ENCODE results near the gene RNASEH2A. TPM values are rescaled to one million over a fixed set of nuclear protein-coding genes. Genes with fewer than 3 reads are reported as not detected.

RNASEH2A gene
- total RNA-seq, 1 donor from 2014 or later = 16.7 TPM

DNA sequence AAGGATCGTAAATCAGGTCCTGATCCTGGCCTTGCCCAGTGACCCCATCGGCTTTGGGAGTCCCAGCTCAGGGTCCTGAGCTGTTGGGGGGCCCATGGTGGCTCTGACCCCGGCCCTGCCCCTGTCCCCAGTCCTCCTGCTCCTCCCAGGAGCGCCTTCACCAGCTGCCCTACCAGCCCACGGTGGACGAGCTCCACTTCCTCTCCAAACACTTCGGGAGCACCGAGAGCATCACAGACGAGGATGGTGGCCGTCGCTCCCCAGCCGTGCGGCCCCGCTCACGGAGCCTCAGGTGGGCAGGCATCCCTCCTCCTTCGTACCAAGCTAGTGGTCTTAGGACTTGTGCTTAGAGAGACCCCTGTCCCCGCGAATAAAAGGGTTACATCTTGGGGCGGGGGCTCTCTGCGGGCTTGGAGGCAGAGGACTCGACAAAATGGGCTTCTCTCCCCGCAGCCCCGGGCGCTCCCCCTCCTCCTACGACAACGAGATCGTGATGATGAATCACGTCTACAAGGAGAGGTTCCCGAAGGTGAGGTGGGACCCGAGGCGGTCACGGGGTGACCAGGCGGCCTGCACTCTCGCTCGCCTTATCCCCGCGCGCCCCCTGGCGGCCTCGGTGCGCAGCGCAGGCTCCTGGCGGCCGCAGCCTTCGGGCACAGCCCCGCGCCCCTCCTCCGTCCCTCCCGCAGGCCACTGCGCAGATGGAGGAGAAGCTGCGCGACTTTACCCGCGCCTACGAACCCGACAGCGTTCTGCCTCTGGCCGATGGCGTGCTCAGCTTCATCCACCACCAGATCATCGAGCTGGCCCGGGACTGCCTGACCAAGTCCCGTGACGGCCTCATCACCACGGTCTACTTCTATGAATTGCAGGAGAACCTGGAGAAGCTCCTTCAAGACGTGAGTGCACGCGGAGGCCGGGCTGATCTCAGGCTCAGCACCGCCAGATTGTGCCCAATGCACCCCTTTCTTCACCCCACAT is 41.1 kb downstream of the RNASEH2A start:
- Mint-ChIP-seq H3K27ac (ENCODE audit: unreplicated experiment) (no peak overlapping the region), H3K4me3 (ENCODE audit: unreplicated experiment) (peak overlapping the region; percentile 46), H3K4me1 (ENCODE audit: low read depth, unreplicated experiment) (peaks cover 16% of the 10 kb centered on the region), H3K9me3 (ENCODE audit: unreplicated experiment) (peaks cover 9% of the 10 kb centered on the region), H3K27me3 (ENCODE audit: unreplicated experiment) (peaks cover 5% of the 10 kb centered on the region), H3K36me3 (ENCODE audit: unreplicated experiment) (no peaks in the 10 kb centered on the region)
- TF ChIP-seq CTCF (IDR thresholded peaks at IDR 0.05; ENCODE audit: partially characterized antibody, unreplicated experiment) = peak; percentile 99
- DNase-seq = peak; percentile 97

DNA sequence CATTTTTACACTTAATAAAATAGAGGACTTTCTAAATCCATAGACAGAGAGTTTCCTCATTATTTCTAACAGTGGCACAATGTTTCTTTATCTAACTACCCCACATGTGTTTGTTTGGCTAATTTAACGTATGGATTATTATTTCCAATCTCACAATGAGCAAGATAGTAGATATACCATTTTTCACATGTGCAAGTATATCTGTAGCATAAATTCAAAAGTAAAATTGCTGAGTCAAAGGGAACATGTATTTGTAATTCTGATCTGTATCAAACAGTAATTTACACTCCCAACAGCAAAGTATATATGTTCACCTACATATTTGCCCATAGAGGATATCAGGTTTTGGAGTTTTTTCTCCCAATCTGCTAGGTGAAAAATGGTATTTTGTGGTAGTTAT is 50.3 kb downstream of the RNASEH2A start:
- Mint-ChIP-seq H3K4me3 (ENCODE audit: unreplicated experiment) (no peak overlapping the region), H3K36me3 (ENCODE audit: unreplicated experiment) (peaks cover 20% of the 10 kb centered on the region), H3K4me1 (ENCODE audit: low read depth, unreplicated experiment) (no peaks in the 10 kb centered on the region), H3K27ac (ENCODE audit: unreplicated experiment) (no peak overlapping the region), H3K27me3 (ENCODE audit: unreplicated experiment) (peaks cover 4% of the 10 kb centered on the region), H3K9me3 (ENCODE audit: unreplicated experiment) (peaks cover 4% of the 10 kb centered on the region)
- TF ChIP-seq CTCF (IDR thresholded peaks at IDR 0.05; ENCODE audit: partially characterized antibody, unreplicated experiment) = no peak
- DNase-seq = no peak

DNA sequence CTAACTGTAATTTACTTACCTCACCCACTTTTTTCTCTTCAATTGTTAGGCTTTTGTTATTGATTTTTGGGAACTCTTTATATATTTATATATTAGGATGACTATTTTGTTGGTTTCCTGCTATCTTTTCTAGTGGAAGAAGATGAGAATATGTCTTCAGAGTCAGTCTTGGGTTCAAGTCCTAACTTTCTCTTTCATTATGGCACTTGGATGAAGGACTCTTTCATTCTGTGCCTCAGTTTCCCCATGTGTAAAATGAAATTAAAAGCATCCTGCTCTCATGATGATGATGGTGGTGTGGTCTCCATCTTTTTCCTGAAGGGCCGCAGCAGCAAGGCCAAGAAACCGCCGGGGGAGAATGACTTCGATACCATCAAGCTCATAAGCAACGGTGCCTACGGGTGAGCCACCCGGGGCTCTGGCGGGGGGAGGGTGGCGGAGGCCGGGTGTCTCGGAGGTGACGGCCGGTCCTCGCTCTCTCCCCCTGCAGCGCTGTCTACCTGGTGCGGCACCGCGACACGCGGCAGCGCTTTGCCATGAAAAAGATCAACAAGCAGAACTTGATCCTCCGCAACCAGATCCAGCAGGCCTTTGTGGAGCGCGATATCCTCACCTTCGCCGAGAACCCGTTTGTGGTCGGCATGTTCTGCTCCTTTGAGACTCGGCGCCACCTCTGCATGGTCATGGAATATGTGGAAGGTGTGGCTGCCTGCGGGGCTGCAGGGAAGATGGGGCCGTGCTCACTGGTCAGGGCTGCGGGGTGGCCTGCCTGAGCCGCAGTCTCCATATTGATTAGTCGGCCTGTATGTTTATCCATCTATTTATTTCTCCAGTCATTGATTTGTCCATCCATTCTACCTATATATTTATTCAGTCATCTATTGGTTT is 51.9 kb downstream of the RNASEH2A start:
- peaks cover 20% of the 10 kb centered on the region for H3K36me3 Mint-ChIP-seq (ENCODE audit: unreplicated experiment)
- no peak for TF ChIP-seq CTCF (IDR thresholded peaks at IDR 0.05; ENCODE audit: partially characterized antibody, unreplicated experiment)

DNA sequence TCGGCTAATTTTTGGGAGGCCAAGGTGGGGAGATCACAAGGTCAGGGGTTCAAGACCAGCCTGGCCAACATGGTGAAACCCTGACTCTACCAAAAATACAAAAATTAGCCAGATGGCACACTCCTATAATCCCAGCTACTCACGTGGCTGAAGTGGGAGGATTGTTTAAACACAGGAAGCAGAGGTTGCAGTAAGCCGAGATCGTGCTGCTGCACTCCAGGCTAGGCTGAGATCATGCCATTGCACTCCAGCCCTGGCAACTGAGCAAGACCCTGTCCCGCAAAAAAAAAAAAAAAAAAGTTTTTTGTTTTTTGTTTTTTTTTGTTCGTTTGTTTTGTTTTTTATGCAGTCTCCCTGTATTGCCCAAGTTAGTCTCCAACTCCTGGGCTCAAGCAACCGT is 53.2 kb downstream of the RNASEH2A start:
- TF ChIP-seq CTCF (IDR thresholded peaks at IDR 0.05; ENCODE audit: partially characterized antibody, unreplicated experiment) = no peak
- H3K9me3 Mint-ChIP-seq (ENCODE audit: unreplicated experiment) = peaks cover 4% of the 10 kb centered on the region
- no peaks in the 10 kb centered on the region for H3K4me1 Mint-ChIP-seq (ENCODE audit: low read depth, unreplicated experiment)
- no peak for DNase-seq
- no peak overlapping the region for H3K4me3 Mint-ChIP-seq (ENCODE audit: unreplicated experiment)
- H3K36me3 Mint-ChIP-seq (ENCODE audit: unreplicated experiment) = peaks cover 19% of the 10 kb centered on the region
- H3K27ac Mint-ChIP-seq (ENCODE audit: unreplicated experiment) = no peak overlapping the region
- H3K27me3 Mint-ChIP-seq (ENCODE audit: unreplicated experiment) = peaks cover 4% of the 10 kb centered on the region

More for the DNA sequence above, 51.9 kb downstream of the RNASEH2A start:
- no peaks in the 10 kb centered on the region for H3K4me1 Mint-ChIP-seq (ENCODE audit: low read depth, unreplicated experiment)
- H3K4me3 Mint-ChIP-seq (ENCODE audit: unreplicated experiment) = no peak overlapping the region
- DNase-seq = no peak
- H3K9me3 Mint-ChIP-seq (ENCODE audit: unreplicated experiment) = peaks cover 4% of the 10 kb centered on the region
- no peak overlapping the region for H3K27ac Mint-ChIP-seq (ENCODE audit: unreplicated experiment)
- peaks cover 4% of the 10 kb centered on the region for H3K27me3 Mint-ChIP-seq (ENCODE audit: unreplicated experiment)

Small RNAs within 50 kb of the gene (microRNA-seq; reads per million reads assigned to microRNA genes)
- not detected for gene MIR5684 (ENCODE audit: unreplicated experiment)
- 10.6 reads per million, percentile 51 among the genes with 10 or more reads in this experiment for gene MIR6794 (ENCODE audit: unreplicated experiment)

Other genes starting within 250 kb of the RNASEH2A start
- 8.0 TPM for gene ZNF490, start 195.8 kb upstream of the RNASEH2A start, total RNA-seq (ENCODE audit: unreplicated experiment)
- gene ZNF791, start 195.7 kb upstream of the RNASEH2A start, total RNA-seq (ENCODE audit: unreplicated experiment) = 27.6 TPM
- 72.2 TPM for gene MAN2B1, start 139.8 kb upstream of the RNASEH2A start, total RNA-seq (ENCODE audit: unreplicated experiment)
- 16.3 TPM for gene WDR83, start 139.8 kb upstream of the RNASEH2A start, total RNA-seq (ENCODE audit: unreplicated experiment)
- gene DHPS, start 124.7 kb upstream of the RNASEH2A start, total RNA-seq (ENCODE audit: unreplicated experiment) = 116 TPM
- gene GNG14, start 118.6 kb upstream of the RNASEH2A start, total RNA-seq (ENCODE audit: unreplicated experiment) = not detected
- 7.4 TPM for gene FBXW9, start 110.0 kb upstream of the RNASEH2A start, total RNA-seq (ENCODE audit: unreplicated experiment)
- gene TNPO2, start 82.7 kb upstream of the RNASEH2A start, total RNA-seq (ENCODE audit: unreplicated experiment) = 135 TPM
- 204 TPM for gene TRIR, start 71.9 kb upstream of the RNASEH2A start, total RNA-seq (ENCODE audit: unreplicated experiment)
- 49.3 TPM for gene GET3, start 69.1 kb upstream of the RNASEH2A start, total RNA-seq (ENCODE audit: unreplicated experiment)
- gene BEST2, start 54.8 kb upstream of the RNASEH2A start, total RNA-seq (ENCODE audit: unreplicated experiment) = not detected
- 40.1 TPM for gene HOOK2, start 31.0 kb upstream of the RNASEH2A start, total RNA-seq (ENCODE audit: unreplicated experiment)
- 24.9 TPM for gene JUNB, start 15.1 kb upstream of the RNASEH2A start, total RNA-seq (ENCODE audit: unreplicated experiment)
- 671 TPM for gene PRDX2, start 4.8 kb upstream of the RNASEH2A start, total RNA-seq (ENCODE audit: unreplicated experiment)
- 14.4 TPM for gene THSD8, start 4.5 kb upstream of the RNASEH2A start, total RNA-seq (ENCODE audit: unreplicated experiment)
- 4.8 TPM for gene RTBDN, start 28.0 kb downstream of the RNASEH2A start, total RNA-seq (ENCODE audit: unreplicated experiment)
- gene MAST1, start 31.9 kb downstream of the RNASEH2A start, total RNA-seq (ENCODE audit: unreplicated experiment) = 230 TPM
- 7.9 TPM for gene DNASE2, start 74.9 kb downstream of the RNASEH2A start, total RNA-seq (ENCODE audit: unreplicated experiment)
- not detected for gene KLF1, start 80.6 kb downstream of the RNASEH2A start, total RNA-seq (ENCODE audit: unreplicated experiment)
- 34.2 TPM for gene GCDH, start 84.6 kb downstream of the RNASEH2A start, total RNA-seq (ENCODE audit: unreplicated experiment)
- 0.59 TPM for gene SYCE2, start 112.7 kb downstream of the RNASEH2A start, total RNA-seq (ENCODE audit: unreplicated experiment)
- 71.6 TPM for gene FARSA, start 127.1 kb downstream of the RNASEH2A start, total RNA-seq (ENCODE audit: unreplicated experiment)
- 543 TPM for gene CALR, start 132.0 kb downstream of the RNASEH2A start, total RNA-seq (ENCODE audit: unreplicated experiment)
- gene RAD23A, start 139.3 kb downstream of the RNASEH2A start, total RNA-seq (ENCODE audit: unreplicated experiment) = 62.1 TPM
- 28.8 TPM for gene GADD45GIP1, start 150.6 kb downstream of the RNASEH2A start, total RNA-seq (ENCODE audit: unreplicated experiment)
- gene DAND5, start 163.0 kb downstream of the RNASEH2A start, total RNA-seq (ENCODE audit: unreplicated experiment) = 0.44 TPM
- gene NFIX, start 188.9 kb downstream of the RNASEH2A start, total RNA-seq (ENCODE audit: unreplicated experiment) = 2.4 TPM

Data from glutamatergic neuron (in vitro differentiated cells).